IPS-18c (cell line): ENCODE measurements around the gene SNX19.
"Not testable (repeated sequence)": the region's sequence is repeated elsewhere in the genome, so short reads cannot be mapped to it uniquely, and the experiment has no call there.

Experiments
- H3K4me3 ChIP-seq: 2 replicates; pipeline ENCODE4 v1.7.0; 2013; ENCODE audit warnings: low read depth, mild to moderate bottlenecking, low read length, moderate library complexity; ENCODE audit not compliant: insufficient read depth
- H3K9me3 ChIP-seq: one replicate; pipeline ENCODE4 v1.6.1; 2013; ENCODE audit warnings: mild to moderate bottlenecking, low read length, moderate library complexity; ENCODE audit not compliant: control insufficient read depth, insufficient read depth

SNX19 gene

GRCh38 chr11:130916238-130916855 lies at the start of gene SNX19:
Gene SNX19 (minus strand): TSS chr11:130916479. CDS start chr11:130915939, 540 bp downstream.
- peak within 1 kb of the TSS; percentile 77 for H3K4me3 ChIP-seq
- H3K9me3 ChIP-seq = no peaks in the 10 kb centered on the region

- peaks cover 4% of the 10 kb centered on the region for H3K9me3 ChIP-seq
These were observed 47.9 kb upstream of the SNX19 start for GRCh38 chr11:130964058-130964792.

DNA sequence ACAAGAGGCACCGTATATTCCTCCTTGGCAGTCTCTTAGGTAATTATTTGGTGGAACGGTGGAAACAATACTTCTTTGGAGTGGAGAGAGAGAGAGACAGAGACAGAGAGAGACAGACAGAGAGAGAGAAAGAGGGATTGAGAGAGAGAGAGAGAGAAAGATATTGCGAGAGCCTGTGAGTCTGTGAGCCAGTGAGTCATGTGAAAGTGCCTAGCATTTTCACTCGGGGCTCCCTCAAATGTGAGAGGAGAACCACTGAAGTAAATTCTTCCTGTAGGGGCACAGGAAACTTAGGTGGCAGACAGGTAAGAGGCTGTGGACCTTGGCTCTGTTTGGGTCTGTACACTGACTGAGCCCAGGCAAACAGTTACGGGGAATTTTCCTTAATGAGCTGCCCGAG lies 31.6 kb upstream of the SNX19 start:
- no peaks in the 10 kb centered on the region for H3K9me3 ChIP-seq

More at GRCh38 chr11:130964058-130964792, 47.9 kb upstream of the SNX19 start:
- no peak overlapping the region; the same call in 1 of the 2 replicates for H3K4me3 ChIP-seq

GRCh38 chr11:130947481-130947880 lies 31.2 kb upstream of the SNX19 start:
- H3K9me3 ChIP-seq = no peaks in the 10 kb centered on the region

More for the DNA sequence above, 31.6 kb upstream of the SNX19 start:
- H3K4me3 ChIP-seq = no peak overlapping the region

DNA sequence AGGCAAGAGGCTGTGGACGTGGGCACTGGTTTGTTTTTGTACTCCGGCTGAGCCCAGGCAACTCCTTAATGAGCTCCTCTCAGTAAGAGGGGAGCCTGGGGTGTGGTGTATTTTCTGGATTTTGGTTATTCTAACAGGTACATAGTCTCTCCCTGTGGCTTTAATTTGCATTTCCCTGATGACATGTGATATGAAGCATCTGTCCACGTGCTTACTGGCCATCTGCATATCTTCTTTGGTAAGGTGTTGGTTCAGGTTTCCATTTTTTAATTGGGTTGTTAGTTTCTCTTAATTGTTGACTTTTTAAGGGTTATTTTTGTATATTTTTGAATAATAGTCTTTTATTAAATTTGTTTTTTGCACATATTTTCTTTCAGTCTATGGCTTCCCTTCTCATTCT lies 30.8 kb upstream of the SNX19 start:
- Histone ChIP-seq H3K4me3 (no peak overlapping the region), H3K9me3 (no peaks in the 10 kb centered on the region)

More at GRCh38 chr11:130947481-130947880, 31.2 kb upstream of the SNX19 start:
- H3K4me3 ChIP-seq = no peak overlapping the region

GRCh38 chr11:130945896-130946295 lies 29.6 kb upstream of the SNX19 start:
- no peak overlapping the region for H3K4me3 ChIP-seq
- H3K9me3 ChIP-seq = no peaks in the 10 kb centered on the region

DNA sequence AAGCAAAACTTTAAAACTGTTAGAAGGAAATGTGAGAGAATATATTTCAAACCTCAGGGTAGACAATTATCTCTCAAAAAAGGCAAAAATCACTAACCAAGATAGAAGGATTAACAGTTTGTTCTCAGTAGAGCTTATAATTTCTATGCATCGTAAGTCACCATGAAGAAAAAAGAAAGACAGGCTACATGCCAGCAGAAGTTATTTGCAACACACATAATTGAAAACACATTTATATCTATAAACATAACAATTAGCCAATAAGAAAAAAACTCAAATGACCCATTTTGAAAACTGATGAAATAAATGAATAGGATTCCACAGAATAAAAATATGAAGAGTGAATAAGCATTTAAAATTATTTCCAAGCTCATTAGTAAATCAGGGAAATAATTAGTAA lies 24.4 kb upstream of the SNX19 start:
- H3K9me3 ChIP-seq = no peaks in the 10 kb centered on the region
- H3K4me3 ChIP-seq = no peak overlapping the region

DNA sequence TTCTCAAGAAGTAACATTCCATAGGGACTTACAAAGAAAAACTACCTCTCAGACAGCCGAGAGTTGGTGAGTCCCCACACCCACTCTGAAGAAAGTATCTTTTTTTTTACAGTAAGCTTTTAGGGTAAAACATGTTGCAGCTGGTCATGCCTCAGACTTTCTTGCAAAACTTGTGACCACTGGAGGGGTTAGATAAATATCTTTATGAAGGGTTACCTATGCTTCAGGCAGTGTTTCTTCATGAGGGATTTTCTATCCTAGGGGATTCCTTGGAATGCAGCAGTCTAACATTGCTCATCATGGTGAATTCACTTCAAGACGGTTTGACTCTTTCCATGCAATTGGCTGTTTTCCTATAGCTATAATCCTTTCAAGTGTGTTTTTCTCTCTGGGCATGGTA lies 20.8 kb upstream of the SNX19 start:
- no peak overlapping the region for H3K4me3 ChIP-seq
- no peaks in the 10 kb centered on the region for H3K9me3 ChIP-seq

- Histone ChIP-seq H3K4me3 (no peak overlapping the region), H3K9me3 (no peaks in the 10 kb centered on the region)
These were observed 15.9 kb upstream of the SNX19 start for GRCh38 chr11:130932086-130932712.

DNA sequence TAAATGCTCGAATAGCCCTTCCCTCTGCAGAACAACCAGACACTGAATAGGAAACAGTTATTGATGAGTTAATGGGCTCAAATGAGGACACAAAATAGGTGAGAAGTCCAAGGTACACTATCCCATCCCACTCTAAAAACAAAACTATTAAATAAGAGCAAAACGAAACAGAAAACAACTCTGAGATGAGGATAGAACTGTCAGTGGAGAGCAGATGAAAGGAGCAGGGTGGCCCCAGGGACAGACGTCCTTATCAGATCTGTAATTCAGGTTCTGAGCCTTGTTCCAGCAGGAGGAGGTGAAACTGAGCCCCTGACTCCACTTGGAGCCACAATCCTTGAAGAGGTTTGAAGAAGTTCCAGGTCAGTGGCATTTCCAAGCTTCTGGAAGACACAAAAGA lies 8.5 kb upstream of the SNX19 start:
- Histone ChIP-seq H3K4me3 (no peak overlapping the region), H3K9me3 (no peaks in the 10 kb centered on the region)

DNA sequence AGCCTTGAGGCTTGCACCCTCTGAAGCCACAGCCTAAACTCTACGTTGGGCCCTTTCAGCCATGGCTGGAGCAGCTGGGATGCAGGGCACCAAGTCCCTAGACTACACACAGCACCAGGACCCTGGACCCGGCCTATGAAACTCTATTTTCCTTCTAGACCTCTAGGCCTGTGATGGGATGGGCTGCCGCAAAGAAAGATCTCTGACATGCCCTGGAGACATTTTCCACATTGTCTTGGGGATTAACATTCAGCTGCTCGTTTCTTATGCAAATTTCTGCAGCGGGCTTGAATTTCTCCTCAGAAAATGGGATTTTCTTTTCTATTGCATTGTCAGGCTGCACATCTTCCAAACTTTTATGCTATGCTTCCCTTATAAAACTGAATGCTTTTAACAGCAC lies 4.3 kb upstream of the SNX19 start:
- H3K4me3 ChIP-seq, H3K9me3 ChIP-seq: not testable (repeated sequence)

DNA sequence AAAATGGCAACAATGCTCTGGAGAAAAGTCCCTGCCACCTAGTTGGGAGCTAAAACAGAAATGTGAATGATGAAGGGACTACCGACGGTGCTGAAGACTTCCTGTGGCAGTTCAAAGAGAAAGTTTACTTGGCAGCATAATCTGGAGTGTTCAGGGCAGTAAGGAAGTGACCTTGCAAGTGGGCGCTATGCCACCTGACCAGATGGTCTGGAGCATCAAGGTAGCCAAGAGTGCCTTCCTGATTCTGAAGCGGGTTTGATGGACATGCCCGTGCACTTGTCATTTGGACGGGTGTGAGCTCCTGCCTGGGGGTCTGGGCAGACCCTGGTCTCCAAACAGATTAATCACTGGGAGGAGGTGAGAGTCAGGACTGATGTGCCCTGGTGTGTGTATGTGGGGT lies 1.8 kb upstream of the SNX19 start:
- Histone ChIP-seq H3K9me3 (no peaks in the 10 kb centered on the region), H3K4me3 (no peak overlapping the region)

- peak overlapping the region; percentile 77; the same call in 1 of the 2 replicates for H3K4me3 ChIP-seq
- H3K9me3 ChIP-seq = no peaks in the 10 kb centered on the region
These were observed 631 bp upstream of the SNX19 start for GRCh38 chr11:130916910-130917309.

GRCh38 chr11:130915603-130916237 lies 559 bp downstream of the SNX19 start:
- H3K4me3 ChIP-seq = peak overlapping the region; percentile 77
- no peaks in the 10 kb centered on the region for H3K9me3 ChIP-seq

DNA sequence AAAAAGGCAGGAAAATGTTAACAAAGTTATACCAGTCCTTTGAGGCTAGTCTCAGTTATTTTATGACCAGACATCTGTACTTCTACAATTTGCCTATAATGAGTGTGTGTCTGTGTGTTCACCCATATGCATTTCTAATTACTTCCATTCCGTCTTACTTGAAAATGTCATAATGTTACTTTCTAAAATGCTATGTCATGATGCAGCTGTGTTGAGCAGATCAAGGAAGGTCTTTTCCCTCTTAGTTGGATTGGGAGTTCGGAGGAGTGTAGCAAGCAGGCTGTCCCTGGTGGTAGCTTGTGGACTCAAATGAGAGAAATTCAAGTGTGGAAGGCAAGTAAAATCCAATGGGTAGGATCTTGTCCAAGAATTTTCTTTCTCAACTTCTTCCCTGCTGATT lies 3.0 kb downstream of the SNX19 start:
- no peak overlapping the region for H3K4me3 ChIP-seq
- H3K9me3 ChIP-seq = no peaks in the 10 kb centered on the region

GRCh38 chr11:130912552-130912951 lies 3.7 kb downstream of the SNX19 start:
- Histone ChIP-seq H3K4me3 (no peak overlapping the region), H3K9me3 (no peaks in the 10 kb centered on the region)

DNA sequence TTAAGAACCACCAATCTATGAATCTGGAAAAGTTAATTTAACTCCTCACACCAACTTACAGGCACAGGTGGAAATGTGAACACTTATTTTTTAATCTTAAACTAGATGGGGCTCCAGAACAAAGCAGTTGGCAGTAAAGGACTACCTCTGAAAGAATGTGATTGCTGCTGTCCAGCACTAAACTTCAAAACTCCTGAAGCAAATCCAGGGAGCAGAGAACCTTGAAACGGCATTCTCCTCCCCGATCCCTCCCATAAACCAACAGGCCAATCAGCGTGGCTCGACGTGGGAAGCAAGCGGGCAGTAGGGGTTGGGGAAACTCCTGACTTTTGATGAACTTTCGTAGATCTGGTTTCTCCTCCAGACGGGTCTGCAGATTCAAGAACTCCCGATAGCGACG lies 5.0 kb downstream of the SNX19 start:
- Histone ChIP-seq H3K4me3 (no peak overlapping the region), H3K9me3 (no peaks in the 10 kb centered on the region)

GRCh38 chr11:130909650-130910049 lies 6.6 kb downstream of the SNX19 start:
- Histone ChIP-seq H3K9me3 (no peaks in the 10 kb centered on the region), H3K4me3 (no peak overlapping the region)
